Natural killer cell (primary cell): ENCODE measurements around the gene ONECUT3. TPM values are rescaled to one million over a fixed set of nuclear protein-coding genes. Genes with fewer than 3 reads are reported as not detected.

Experiments used
- ATAC-seq, 3 donors: fragments of 150-1000 bp in 2 of 3; fragments of 200-7000 bp in 1 of 3; cut with Tn5 transposase; 1 replicate in 1 of 3; 2 replicates in 2 of 3; pipeline ENCODE4 v1.10.0; 2021; ENCODE audit warnings: mild to moderate bottlenecking in 2 of 3, moderate library complexity in 2 of 3
- DNase-seq, 2 donors: peaks; one replicate each; pipeline versions ENCODE4 v3.0.0 to v3.0.0-alpha.2; 2013 to 2021; ENCODE audit warnings: mixed read lengths in 1 of 2
- H3K27ac ChIP-seq: one replicate; pipeline ENCODE4 v1.5.1; 2013; ENCODE audit warnings: mild to moderate bottlenecking, low read length
- H3K27me3 ChIP-seq: one replicate; pipeline ENCODE4 v1.6.1; 2013; ENCODE audit warnings: low read length; ENCODE audit not compliant: control insufficient read depth, insufficient read depth
- H3K36me3 ChIP-seq: one replicate; pipeline ENCODE4 v1.6.1; 2013; ENCODE audit warnings: low read length; ENCODE audit not compliant: control insufficient read depth, insufficient read depth
- H3K4me1 ChIP-seq: one replicate; pipeline ENCODE4 v1.6.1; 2013; ENCODE audit warnings: low read length; ENCODE audit not compliant: control insufficient read depth, insufficient read depth
- H3K4me3 ChIP-seq: one replicate; pipeline ENCODE4 v1.5.1; 2013; ENCODE audit warnings: low read length
- H3K9me3 ChIP-seq: one replicate; pipeline ENCODE4 v1.6.1; 2013; ENCODE audit warnings: low read length; ENCODE audit not compliant: control insufficient read depth, insufficient read depth
- H3K27ac Mint-ChIP-seq, 2 donors: one replicate each; pipeline ENCODE4 v1.8.0; 2022; ENCODE audit warnings: mild to moderate bottlenecking in 2 of 2, mixed read lengths in 2 of 2, moderate library complexity in 1 of 2
- H3K27me3 Mint-ChIP-seq, 2 donors: one replicate each; pipeline ENCODE4 v1.8.0; 2022; ENCODE audit warnings: low read depth in 2 of 2, mixed read lengths in 2 of 2
- H3K36me3 Mint-ChIP-seq: one replicate; pipeline ENCODE4 v1.8.0; 2022; ENCODE audit warnings: mixed read lengths
- H3K4me1 Mint-ChIP-seq, 2 donors: one replicate each; pipeline ENCODE4 v1.8.0; 2022; ENCODE audit warnings: mixed read lengths in 2 of 2
- H3K4me3 Mint-ChIP-seq: one replicate; pipeline ENCODE4 v1.8.0; 2022; ENCODE audit warnings: mild to moderate bottlenecking, moderate library complexity, mixed read lengths
- H3K9me3 Mint-ChIP-seq, 2 donors: one replicate each; pipeline ENCODE4 v1.8.0; 2022; ENCODE audit warnings: mixed read lengths in 2 of 2
- CTCF ChIP-seq: fragments of 200-600 bp; IDR thresholded peaks from one replicate; pipeline ENCODE4 v1.8.0; 2022; ENCODE audit warnings: antibody characterized with exemption
- WGBS: methylation state at CpG from one replicate; pipeline ENCODE4 v1.1.7; 2013; ENCODE audit warnings: missing lambda C conversion rate; ENCODE audit not compliant: insufficient coverage; 5-methylcytosine and 5-hydroxymethylcytosine counted together
- intact Hi-C: fragments of 100-400 bp; cut with micrococcal nuclease; formaldehyde crosslinking; loops from one replicate; pipeline ENCODE4 v1.14.2; 2022
- total RNA-seq, 4 donors: library from RNA; stranded (reverse); fragments of 120-200 nt in 1 of 4; gene quantifications; one replicate each; pipeline versions ENCODE4 v1.2.3 to v1.2.4, GENCODE V29; 2013 to 2022

The ONECUT3 gene
- total RNA-seq, 3 donors from 2014 or later (not counting 1 experiment from before 2014, with no cell fraction given) = not detected

GRCh38 chr19:1783874-1784273 is 30.6 kb downstream of the ONECUT3 start:
- Histone ChIP-seq H3K9me3 (peaks cover 9% of the 10 kb centered on the region), H3K27me3 (peaks cover 18% of the 10 kb centered on the region), H3K27ac (no peak overlapping the region), H3K4me3 (no peak overlapping the region), H3K36me3 (no peaks in the 10 kb centered on the region), H3K4me1 (no peaks in the 10 kb centered on the region)
- DNase-seq = no peak
- H3K36me3 Mint-ChIP-seq = no peaks in the 10 kb centered on the region
- intact Hi-C loops = no loop called here
- 32% methylated on average over 9 of the region's 9 CpGs for WGBS
- H3K27ac Mint-ChIP-seq = no peak overlapping the region
- no peaks in the 10 kb centered on the region for H3K4me1 Mint-ChIP-seq
- no peak overlapping the region for H3K4me3 Mint-ChIP-seq
- peaks cover 8 to 30% of the 10 kb centered on the region in 2 donors for H3K27me3 Mint-ChIP-seq
- ATAC-seq = no peak
- no peaks in the 10 kb centered on the region for H3K9me3 Mint-ChIP-seq
- TF ChIP-seq CTCF = no peak

GRCh38 chr19:1785310-1785709 is 32.0 kb downstream of the ONECUT3 start:
- H3K27ac Mint-ChIP-seq = no peak overlapping the region
- H3K4me1 ChIP-seq = no peaks in the 10 kb centered on the region
- peaks cover 9% of the 10 kb centered on the region for H3K9me3 ChIP-seq
- peaks cover 0 to 18% of the 10 kb centered on the region in 2 donors for H3K27me3 Mint-ChIP-seq
- WGBS = 94% methylated on average over 19 of the region's 19 CpGs
- H3K27me3 ChIP-seq = peaks cover 11% of the 10 kb centered on the region
- no peaks in the 10 kb centered on the region for H3K4me1 Mint-ChIP-seq
- DNase-seq (no peak), ATAC-seq (no peak)
- H3K4me3 ChIP-seq = no peak overlapping the region
- H3K4me3 Mint-ChIP-seq = no peak overlapping the region
- intact Hi-C loops = no loop called here
- no peaks in the 10 kb centered on the region for H3K36me3 ChIP-seq
- no peak for TF ChIP-seq CTCF
- no peak overlapping the region for H3K27ac ChIP-seq
- H3K36me3 Mint-ChIP-seq = no peaks in the 10 kb centered on the region
- no peaks in the 10 kb centered on the region for H3K9me3 Mint-ChIP-seq

- Histone ChIP-seq H3K4me3 (no peak overlapping the region), H3K27ac (no peak overlapping the region), H3K9me3 (peaks cover 7% of the 10 kb centered on the region), H3K4me1 (no peaks in the 10 kb centered on the region), H3K36me3 (no peaks in the 10 kb centered on the region), H3K27me3 (peaks cover 8% of the 10 kb centered on the region)
- WGBS = 91% methylated on average over 6 of the region's 8 CpGs
- TF ChIP-seq CTCF = no peak
- no peak overlapping the region for H3K27ac Mint-ChIP-seq
- DNase-seq = no peak
- intact Hi-C loops = no loop called here
- H3K4me3 Mint-ChIP-seq = no peak overlapping the region
- no peaks in the 10 kb centered on the region for H3K4me1 Mint-ChIP-seq
- peaks cover 0 to 10% of the 10 kb centered on the region in 2 donors for H3K27me3 Mint-ChIP-seq
- no peaks in the 10 kb centered on the region for H3K36me3 Mint-ChIP-seq
- no peak for ATAC-seq
- no peaks in the 10 kb centered on the region for H3K9me3 Mint-ChIP-seq
Measured at GRCh38 chr19:1786668-1787067, 33.4 kb downstream of the ONECUT3 start.

- Histone ChIP-seq H3K27me3 (peaks cover 7% of the 10 kb centered on the region), H3K4me3 (no peak overlapping the region), H3K9me3 (peaks cover 2% of the 10 kb centered on the region), H3K36me3 (no peaks in the 10 kb centered on the region), H3K4me1 (no peaks in the 10 kb centered on the region), H3K27ac (no peak overlapping the region)
- 87% methylated on average over 8 of the region's 8 CpGs for WGBS
- no peaks in the 10 kb centered on the region for H3K9me3 Mint-ChIP-seq
- ATAC-seq (no peak), DNase-seq (no peak)
- intact Hi-C loops = no loop called here
- no peak overlapping the region for H3K27ac Mint-ChIP-seq
- no peaks in the 10 kb centered on the region for H3K4me1 Mint-ChIP-seq
- H3K27me3 Mint-ChIP-seq = peaks cover 0 to 10% of the 10 kb centered on the region in 2 donors
- no peak overlapping the region for H3K4me3 Mint-ChIP-seq
- H3K36me3 Mint-ChIP-seq = no peaks in the 10 kb centered on the region
- TF ChIP-seq CTCF = no peak
Measured at GRCh38 chr19:1787116-1787515, 33.8 kb downstream of the ONECUT3 start.
